ENCODE results near the gene ITSN1.

ITSN1 gene

DNA sequence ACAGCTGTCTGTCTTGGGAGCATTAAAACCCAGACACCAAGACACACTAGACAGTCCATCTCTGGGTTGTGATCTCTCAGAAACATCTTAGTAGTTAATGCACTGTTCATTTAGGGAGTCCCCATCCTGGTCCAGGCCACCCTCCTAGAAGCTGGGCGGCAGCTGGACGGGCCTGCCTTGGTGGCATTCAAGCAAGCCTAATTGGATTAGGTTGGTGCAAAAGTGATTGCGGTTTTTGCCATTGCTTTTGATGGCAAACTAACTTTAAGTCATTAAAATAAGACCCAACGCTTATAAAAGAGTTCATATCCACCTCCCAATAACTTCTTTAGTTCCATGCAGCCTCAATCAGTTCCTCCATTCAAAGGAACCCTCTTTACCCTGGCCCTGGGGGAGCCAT is 251.6 kb downstream of the ITSN1 start:
- no peak for ATAC-seq
- TF ChIP-seq GLIS3 (CRISPR knock-in tag; IDR thresholded peaks at IDR 0.05) (no peak), OSR1 (CRISPR knock-in tag; IDR thresholded peaks at IDR 0.05) (no peak), ZFP30 (CRISPR knock-in tag; IDR thresholded peaks at IDR 0.05) (no peak), PPARA (CRISPR knock-in tag; IDR thresholded peaks at IDR 0.05; ENCODE audit: borderline replicate concordance) (no peak), SNAI2 (CRISPR knock-in tag; IDR thresholded peaks at IDR 0.05) (no peak), ZC3H10 (CRISPR knock-in tag; IDR thresholded peaks at IDR 0.05) (no peak), CREB5 (CRISPR knock-in tag; IDR thresholded peaks at IDR 0.05; ENCODE audit: low read depth) (no peak), CSDC2 (CRISPR knock-in tag; IDR thresholded peaks at IDR 0.05) (no peak), ISL1 (CRISPR knock-in tag; IDR thresholded peaks at IDR 0.05) (no peak), ZNF565 (CRISPR knock-in tag; conservative IDR thresholded peaks at IDR 0.05; ENCODE audit: low read depth) (no peak), ZNF8 (CRISPR knock-in tag; IDR thresholded peaks at IDR 0.05) (no peak), TSHZ2 (CRISPR knock-in tag; IDR thresholded peaks at IDR 0.05) (no peak), BACH2 (CRISPR knock-in tag; IDR thresholded peaks at IDR 0.05; ENCODE audit: borderline replicate concordance) (no peak)
- TF ChIP-seq, protein P1, sequence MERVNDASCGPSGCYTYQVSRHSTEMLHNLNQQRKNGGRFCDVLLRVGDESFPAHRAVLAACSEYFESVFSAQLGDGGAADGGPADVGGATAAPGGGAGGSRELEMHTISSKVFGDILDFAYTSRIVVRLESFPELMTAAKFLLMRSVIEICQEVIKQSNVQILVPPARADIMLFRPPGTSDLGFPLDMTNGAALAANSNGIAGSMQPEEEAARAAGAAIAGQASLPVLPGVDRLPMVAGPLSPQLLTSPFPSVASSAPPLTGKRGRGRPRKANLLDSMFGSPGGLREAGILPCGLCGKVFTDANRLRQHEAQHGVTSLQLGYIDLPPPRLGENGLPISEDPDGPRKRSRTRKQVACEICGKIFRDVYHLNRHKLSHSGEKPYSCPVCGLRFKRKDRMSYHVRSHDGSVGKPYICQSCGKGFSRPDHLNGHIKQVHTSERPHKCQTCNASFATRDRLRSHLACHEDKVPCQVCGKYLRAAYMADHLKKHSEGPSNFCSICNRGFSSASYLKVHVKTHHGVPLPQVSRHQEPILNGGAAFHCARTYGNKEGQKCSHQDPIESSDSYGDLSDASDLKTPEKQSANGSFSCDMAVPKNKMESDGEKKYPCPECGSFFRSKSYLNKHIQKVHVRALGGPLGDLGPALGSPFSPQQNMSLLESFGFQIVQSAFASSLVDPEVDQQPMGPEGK (CRISPR knock-in tag; IDR thresholded peaks at IDR 0.05; ENCODE audit: borderline replicate concordance): no peak
- TF ChIP-seq, protein P2, sequence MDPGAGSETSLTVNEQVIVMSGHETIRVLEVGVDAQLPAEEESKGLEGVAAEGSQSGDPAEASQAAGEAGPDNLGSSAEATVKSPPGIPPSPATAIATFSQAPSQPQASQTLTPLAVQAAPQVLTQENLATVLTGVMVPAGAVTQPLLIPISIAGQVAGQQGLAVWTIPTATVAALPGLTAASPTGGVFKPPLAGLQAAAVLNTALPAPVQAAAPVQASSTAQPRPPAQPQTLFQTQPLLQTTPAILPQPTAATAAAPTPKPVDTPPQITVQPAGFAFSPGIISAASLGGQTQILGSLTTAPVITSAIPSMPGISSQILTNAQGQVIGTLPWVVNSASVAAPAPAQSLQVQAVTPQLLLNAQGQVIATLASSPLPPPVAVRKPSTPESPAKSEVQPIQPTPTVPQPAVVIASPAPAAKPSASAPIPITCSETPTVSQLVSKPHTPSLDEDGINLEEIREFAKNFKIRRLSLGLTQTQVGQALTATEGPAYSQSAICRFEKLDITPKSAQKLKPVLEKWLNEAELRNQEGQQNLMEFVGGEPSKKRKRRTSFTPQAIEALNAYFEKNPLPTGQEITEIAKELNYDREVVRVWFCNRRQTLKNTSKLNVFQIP (CRISPR knock-in tag; IDR thresholded peaks at IDR 0.05; ENCODE audit: borderline replicate concordance, low read depth): no peak

GRCh38 chr21:33894736-33895288 is 252.5 kb downstream of the ITSN1 start:
- no peak for TF ChIP-seq ZNF70 (CRISPR knock-in tag; IDR thresholded peaks at IDR 0.05)
- TF ChIP-seq CREB5 (CRISPR knock-in tag; IDR thresholded peaks at IDR 0.05; ENCODE audit: low read depth): no peak
- no peak for TF ChIP-seq TOX (CRISPR knock-in tag; IDR thresholded peaks at IDR 0.05; ENCODE audit: borderline replicate concordance)
- no peak for TF ChIP-seq ISL1 (CRISPR knock-in tag; IDR thresholded peaks at IDR 0.05)
- no peak for TF ChIP-seq ARNTL (CRISPR knock-in tag; IDR thresholded peaks at IDR 0.05; ENCODE audit: borderline replicate concordance, low read depth)
- TF ChIP-seq, protein P1 (CRISPR knock-in tag; IDR thresholded peaks at IDR 0.05; ENCODE audit: borderline replicate concordance): no peak
- peak; percentile 96 for ATAC-seq

- no peak for ATAC-seq
- TF ChIP-seq ZFP3 (CRISPR knock-in tag; IDR thresholded peaks at IDR 0.05) (no peak), BACH2 (CRISPR knock-in tag; IDR thresholded peaks at IDR 0.05; ENCODE audit: borderline replicate concordance) (no peak), TCF4 (CRISPR knock-in tag; IDR thresholded peaks at IDR 0.05; ENCODE audit: borderline replicate concordance) (no peak), RARB (CRISPR knock-in tag; IDR thresholded peaks at IDR 0.05) (no peak), CREB5 (CRISPR knock-in tag; IDR thresholded peaks at IDR 0.05; ENCODE audit: low read depth) (no peak)
- TF ChIP-seq, protein P2 (CRISPR knock-in tag; IDR thresholded peaks at IDR 0.05; ENCODE audit: borderline replicate concordance, low read depth): no peak
These were observed 253.1 kb downstream of the ITSN1 start for GRCh38 chr21:33895356-33895755.
